Pancreas (tissue), 10 donors: ENCODE measurements around the gene DENND2A. TPM values are rescaled to one million over a fixed set of nuclear protein-coding genes. Genes with fewer than 3 reads are reported as not detected.

Source experiments
- ATAC-seq, 4 donors: fragments of 200-7000 bp; cut with Tn5 transposase; one replicate each; pipeline versions ENCODE4 v1.8.0 to v1.9.1; 2020; ENCODE audit warnings: mild to moderate bottlenecking in 4 of 4, moderate library complexity in 4 of 4
- DNase-seq, 6 donors: peaks; one replicate each; pipeline ENCODE4 v3.0.0-alpha.2; 2020
- FAIRE-seq: peaks from 2 replicates; lab custom pipeline; 2012; peaks lifted over from hg19 to GRCh38; lab: Jason Lieb, UNC
- H3K27ac ChIP-seq, 4 donors: fragments of 200-600 bp; sonication (generic); 1 replicate in 3 of 4; 2 replicates in 1 of 4; pipeline versions ENCODE4 v1.5.0 to v1.8.0; 2020
- H3K27me3 ChIP-seq, 4 donors: fragments of 200-600 bp; one replicate each; pipeline ENCODE4 v1.8.0; 2021
- H3K36me3 ChIP-seq, 3 donors: fragments of 200-600 bp; sonication (generic) in 1 of 3; one replicate each; pipeline versions ENCODE4 v1.5.0 to v1.8.0; 2020 to 2021
- H3K4me1 ChIP-seq, 3 donors: fragments of 200-600 bp; one replicate each; pipeline ENCODE4 v1.8.0; 2021
- H3K4me3 ChIP-seq, 4 donors: fragments of 200-600 bp; sonication (generic) in 2 of 4; one replicate each; pipeline versions ENCODE4 v1.5.0 to v1.8.0; 2020 to 2021
- H3K9me3 ChIP-seq, 4 donors: fragments of 200-600 bp; one replicate each; pipeline ENCODE4 v1.8.0; 2021
- WGBS, 2 donors: extraction: QIAGEN DNeasy Blood & Tissue Kit; methylation state at CpG; one replicate each; pipeline ENCODE4 v1.1.7; 2013; 5-methylcytosine and 5-hydroxymethylcytosine counted together
- intact Hi-C, 3 donors: fragments of 100-400 bp; cut with DNase I; formaldehyde crosslinking; loops; one replicate each; pipeline versions ENCODE4 v1.11.1 to v1.14.2; 2022
- polyA plus RNA-seq, 2 donors: library from polyadenylated mRNA; stranded (reverse); fragments of 200-250 nt; gene quantifications; one replicate each; pipeline ENCODE4 v1.2.3, GENCODE V29; 2013
- total RNA-seq, 6 donors: library from RNA; stranded (reverse); fragmentation: NEBNext Ultra II Directional in 4 of 6; extraction: Animal tissue kit (Norgen Biotek cat#: 25700) in 4 of 6; gene quantifications; one replicate each; pipeline versions ENCODE4 v1.2.1 to v1.2.4, GENCODE V29; 2021 to 2023
- TF ChIP-seq, protein P1 (sequence below), 4 donors: fragments of 200-600 bp; sonication (generic) in 3 of 4; IDR thresholded peaks; one replicate each; pipeline versions ENCODE4 v1.5.0 to v1.8.0; 2021; ENCODE audit warnings: antibody characterized with exemption in 4 of 4
- donor health status: healthy with polysubstance abuse.
- donor health status: DM: no; HTN: no; CAD: no; lungs with moderate emphysema.
- donor health status: DM: no; HTN: no; CAD: no.
- donor health status: control.
- donor health status: control.
- donor health status: Bipolar disorder and iron deficiency.
- donor health status: DM: yes; HTN: yes; CAD: no.
- donor health status: DM: no; HTN: no; CAD: no.
- donor health status: DM: no; HTN: no; CAD: no.
- donor health status: DM: yes; HTN: yes; CAD: no.

DENND2A gene, protein sequence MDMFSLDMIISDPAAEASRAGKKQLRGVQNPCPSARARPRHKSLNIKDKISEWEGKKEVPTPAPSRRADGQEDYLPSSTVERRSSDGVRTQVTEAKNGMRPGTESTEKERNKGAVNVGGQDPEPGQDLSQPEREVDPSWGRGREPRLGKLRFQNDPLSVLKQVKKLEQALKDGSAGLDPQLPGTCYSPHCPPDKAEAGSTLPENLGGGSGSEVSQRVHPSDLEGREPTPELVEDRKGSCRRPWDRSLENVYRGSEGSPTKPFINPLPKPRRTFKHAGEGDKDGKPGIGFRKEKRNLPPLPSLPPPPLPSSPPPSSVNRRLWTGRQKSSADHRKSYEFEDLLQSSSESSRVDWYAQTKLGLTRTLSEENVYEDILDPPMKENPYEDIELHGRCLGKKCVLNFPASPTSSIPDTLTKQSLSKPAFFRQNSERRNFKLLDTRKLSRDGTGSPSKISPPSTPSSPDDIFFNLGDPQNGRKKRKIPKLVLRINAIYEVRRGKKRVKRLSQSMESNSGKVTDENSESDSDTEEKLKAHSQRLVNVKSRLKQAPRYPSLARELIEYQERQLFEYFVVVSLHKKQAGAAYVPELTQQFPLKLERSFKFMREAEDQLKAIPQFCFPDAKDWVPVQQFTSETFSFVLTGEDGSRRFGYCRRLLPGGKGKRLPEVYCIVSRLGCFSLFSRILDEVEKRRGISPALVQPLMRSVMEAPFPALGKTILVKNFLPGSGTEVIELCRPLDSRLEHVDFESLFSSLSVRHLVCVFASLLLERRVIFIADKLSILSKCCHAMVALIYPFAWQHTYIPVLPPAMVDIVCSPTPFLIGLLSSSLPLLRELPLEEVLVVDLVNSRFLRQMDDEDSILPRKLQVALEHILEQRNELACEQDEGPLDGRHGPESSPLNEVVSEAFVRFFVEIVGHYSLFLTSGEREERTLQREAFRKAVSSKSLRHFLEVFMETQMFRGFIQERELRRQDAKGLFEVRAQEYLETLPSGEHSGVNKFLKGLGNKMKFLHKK
- total RNA-seq = 1 to 10 TPM; 1.1 to 2.2 (median 1.6) TPM
- 1 to 10 TPM; 3.1 to 5.0 TPM for polyA plus RNA-seq

DNA sequence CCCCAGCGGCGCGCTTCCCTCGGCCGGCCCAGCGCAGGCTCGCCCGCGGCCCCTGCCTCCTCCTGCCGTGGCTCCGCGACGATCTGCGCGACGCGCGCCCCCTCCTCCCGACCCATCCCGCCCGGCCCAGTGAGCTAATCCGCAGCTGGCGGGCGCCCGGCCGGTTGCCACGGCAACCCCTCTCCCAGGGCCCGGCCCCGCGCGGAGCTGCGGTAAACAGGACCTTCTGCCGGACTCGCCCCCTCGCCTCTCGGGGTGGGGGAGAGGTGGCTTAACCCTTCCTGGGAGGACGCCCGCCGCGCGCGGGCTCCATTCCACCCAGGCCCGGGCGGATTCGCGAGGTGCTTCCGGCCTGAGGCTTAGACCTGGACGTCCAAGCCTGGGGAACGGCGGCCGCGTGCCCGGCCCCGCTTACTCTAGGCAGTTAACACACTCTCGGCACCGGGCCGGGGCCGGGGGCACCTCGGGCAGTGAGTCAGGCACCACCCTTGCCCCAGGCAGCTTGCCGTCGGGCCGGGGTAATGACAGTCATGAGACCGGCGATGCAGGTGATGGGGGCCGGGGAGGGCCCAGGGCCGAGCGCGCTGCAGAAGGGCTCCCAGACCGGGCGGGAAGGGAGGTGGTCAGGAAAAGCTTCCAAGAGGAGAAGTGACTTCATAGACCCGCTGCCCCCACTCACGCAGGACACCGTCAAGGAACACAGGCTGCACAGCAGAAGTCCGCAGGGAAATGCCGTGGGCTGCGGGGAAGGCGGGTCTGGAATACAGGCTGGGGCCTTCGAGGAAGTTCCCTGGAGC lies at the start of gene DENND2A:
Gene DENND2A, minus strand, starts transcription at position 87 of the 797 bp plus-strand sequence. CDS start 38,416 bp downstream, outside the sequence.
- Histone ChIP-seq H3K4me1 (no peaks in the 10 kb centered on the region), H3K4me3 (peak within 1 kb of the TSS; percentile 10 to 50 (median 26)), H3K9me3 (no peaks in the 10 kb centered on the region), H3K27me3 (no peaks in the 10 kb centered on the region), H3K36me3 (no peaks in the 10 kb centered on the region), H3K27ac (peak within 1 kb of the TSS in 3 of 4 donors; percentile 10 to 23 (median 17))
- TF ChIP-seq, protein P1, sequence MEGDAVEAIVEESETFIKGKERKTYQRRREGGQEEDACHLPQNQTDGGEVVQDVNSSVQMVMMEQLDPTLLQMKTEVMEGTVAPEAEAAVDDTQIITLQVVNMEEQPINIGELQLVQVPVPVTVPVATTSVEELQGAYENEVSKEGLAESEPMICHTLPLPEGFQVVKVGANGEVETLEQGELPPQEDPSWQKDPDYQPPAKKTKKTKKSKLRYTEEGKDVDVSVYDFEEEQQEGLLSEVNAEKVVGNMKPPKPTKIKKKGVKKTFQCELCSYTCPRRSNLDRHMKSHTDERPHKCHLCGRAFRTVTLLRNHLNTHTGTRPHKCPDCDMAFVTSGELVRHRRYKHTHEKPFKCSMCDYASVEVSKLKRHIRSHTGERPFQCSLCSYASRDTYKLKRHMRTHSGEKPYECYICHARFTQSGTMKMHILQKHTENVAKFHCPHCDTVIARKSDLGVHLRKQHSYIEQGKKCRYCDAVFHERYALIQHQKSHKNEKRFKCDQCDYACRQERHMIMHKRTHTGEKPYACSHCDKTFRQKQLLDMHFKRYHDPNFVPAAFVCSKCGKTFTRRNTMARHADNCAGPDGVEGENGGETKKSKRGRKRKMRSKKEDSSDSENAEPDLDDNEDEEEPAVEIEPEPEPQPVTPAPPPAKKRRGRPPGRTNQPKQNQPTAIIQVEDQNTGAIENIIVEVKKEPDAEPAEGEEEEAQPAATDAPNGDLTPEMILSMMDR (IDR thresholded peaks at IDR 0.05) = no peak
- intact Hi-C loops = no loop called here
- FAIRE-seq (no peak), DNase-seq (peak in 5 of 6 donors; percentile 40 to 83 (median 63)), ATAC-seq (peak; percentile 70 to 78 (median 74))
- WGBS, 2 donors = 15 to 19% methylated on average over 59 to 78 of the region's 78 CpGs

DNA sequence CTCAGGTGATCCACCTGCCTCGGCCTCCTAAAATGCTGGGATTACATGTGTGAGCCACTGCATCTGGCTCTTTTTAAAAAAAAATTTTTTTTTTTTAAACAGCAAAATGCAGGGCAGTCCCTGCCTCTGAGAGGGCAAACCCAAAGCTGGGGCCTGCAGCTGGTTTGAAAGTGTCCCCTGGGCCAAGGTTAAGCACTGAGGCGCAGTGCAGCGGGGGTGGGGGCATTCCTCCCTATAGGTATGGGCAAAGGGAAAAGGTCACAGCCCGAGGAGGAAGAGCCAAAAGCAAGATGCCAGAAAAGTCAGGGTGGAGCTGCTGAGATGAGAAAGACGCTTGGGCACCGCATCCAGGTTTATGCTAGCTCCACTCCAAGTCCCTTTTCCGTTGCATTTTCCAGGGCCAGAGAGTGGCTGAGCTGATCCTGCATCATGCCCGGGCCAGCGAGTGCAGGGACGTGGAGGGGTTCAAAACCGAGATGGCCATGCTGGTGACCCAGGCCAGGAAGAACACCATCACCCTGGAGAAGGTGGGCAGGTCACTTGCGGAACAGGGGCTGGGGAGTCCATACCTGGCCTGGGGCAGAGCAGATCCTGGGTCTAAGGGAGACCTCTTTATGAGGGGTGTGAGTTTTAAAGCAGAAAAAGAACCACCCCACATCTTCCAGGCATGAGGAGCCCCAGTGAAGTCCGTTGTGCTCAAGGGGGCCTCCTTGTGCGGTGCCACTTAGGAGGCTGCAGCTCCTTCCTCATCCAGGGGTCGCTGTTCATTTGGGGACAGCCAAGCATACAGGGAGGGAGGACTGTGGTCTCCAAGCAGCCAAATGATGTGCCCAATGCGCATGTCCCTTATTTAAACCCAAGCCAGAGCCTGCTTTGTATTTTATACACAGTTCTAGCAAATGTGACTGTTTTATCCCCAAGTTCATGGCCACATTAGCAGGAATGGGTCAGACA lies 48.9 kb upstream of the DENND2A start:
- no peaks in the 10 kb centered on the region for H3K9me3 ChIP-seq
- H3K4me3 ChIP-seq = no peak overlapping the region
- H3K36me3 ChIP-seq = no peaks in the 10 kb centered on the region
- DNase-seq = no peak
- H3K27me3 ChIP-seq = no peaks in the 10 kb centered on the region
- FAIRE-seq = no peak
- no peak overlapping the region for H3K27ac ChIP-seq
- no peak for ATAC-seq
- WGBS, 2 donors = 94% methylated on average over 15 to 16 of the region's 16 CpGs
- intact Hi-C loops = no loop called here
- TF ChIP-seq, protein P1 (IDR thresholded peaks at IDR 0.05) = no peak
- no peaks in the 10 kb centered on the region for H3K4me1 ChIP-seq

DNA sequence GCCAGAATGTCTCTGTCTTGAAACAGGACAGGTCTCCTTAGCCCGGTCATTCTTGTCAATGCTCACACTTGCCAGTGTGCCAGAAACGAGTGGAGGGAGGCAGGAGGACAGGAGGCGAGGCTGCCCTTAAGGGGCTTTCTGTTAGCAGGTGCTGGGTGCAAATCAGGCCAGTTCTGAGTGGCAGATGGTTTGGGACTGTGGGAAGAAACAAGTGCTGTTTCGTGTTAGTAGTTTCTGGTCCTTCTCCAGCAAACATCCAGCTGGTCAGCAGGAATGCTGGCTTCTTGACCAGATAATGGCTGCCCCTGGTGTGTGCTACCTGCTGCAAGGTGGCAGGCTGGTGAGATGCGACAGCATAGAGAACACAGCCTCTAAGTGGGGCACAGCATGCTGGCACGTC lies 47.7 kb upstream of the DENND2A start:
- intact Hi-C loops = no loop called here
- no peaks in the 10 kb centered on the region for H3K9me3 ChIP-seq
- WGBS, 2 donors = 82 to 90% methylated on average over 6 of the region's 6 CpGs
- H3K36me3 ChIP-seq = no peaks in the 10 kb centered on the region
- TF ChIP-seq, protein P1 (IDR thresholded peaks at IDR 0.05) = no peak
- no peak overlapping the region for H3K27ac ChIP-seq
- H3K27me3 ChIP-seq = no peaks in the 10 kb centered on the region
- no peak for DNase-seq
- H3K4me3 ChIP-seq = no peak overlapping the region
- no peak for FAIRE-seq
- no peaks in the 10 kb centered on the region for H3K4me1 ChIP-seq
- no peak for ATAC-seq

DNA sequence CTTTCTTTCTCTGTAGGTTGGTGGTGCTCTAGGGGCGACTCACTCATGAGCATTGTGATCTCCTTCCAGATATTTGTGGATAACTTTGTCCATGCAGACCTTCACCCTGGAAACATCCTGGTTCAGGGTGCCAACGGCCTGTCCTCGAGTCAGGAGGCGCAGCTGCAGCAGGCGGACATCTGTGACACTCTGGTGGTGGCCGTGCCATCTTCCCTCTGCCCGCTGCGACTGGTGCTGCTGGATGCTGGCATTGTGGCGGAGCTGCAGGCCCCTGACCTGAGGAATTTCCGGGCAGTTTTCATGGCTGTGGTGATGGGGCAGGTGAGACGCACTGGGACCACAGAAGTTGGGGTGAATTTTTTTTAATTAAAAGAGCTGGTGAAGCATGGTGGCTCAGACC lies 46.3 kb upstream of the DENND2A start:
- H3K4me1 ChIP-seq = no peaks in the 10 kb centered on the region
- no peak overlapping the region for H3K4me3 ChIP-seq
- no peak for FAIRE-seq
- no peaks in the 10 kb centered on the region for H3K27me3 ChIP-seq
- intact Hi-C loops = no loop called here
- TF ChIP-seq, protein P1 (IDR thresholded peaks at IDR 0.05) = no peak
- H3K9me3 ChIP-seq = no peaks in the 10 kb centered on the region
- no peak for DNase-seq
- H3K36me3 ChIP-seq = peaks cover 0 to 1% (median 0%) of the 10 kb centered on the region in 3 donors
- 94 to 95% methylated on average over 11 of the region's 11 CpGs for WGBS, 2 donors
- no peak for ATAC-seq
- no peak overlapping the region for H3K27ac ChIP-seq
